B cell (primary cell): ENCODE results near the gene CACNA2D3. TPM values are rescaled to one million over a fixed set of nuclear protein-coding genes. Genes with fewer than 3 reads are reported as not detected.

Source experiments
- ATAC-seq: fragments of 200-7000 bp; cut with Tn5 transposase; one replicate; pipeline ENCODE4 v1.10.0; 2021; ENCODE audit warnings: low read depth, mild to moderate bottlenecking, moderate number of reproducible peaks, moderate library complexity
- CTCF ChIA-PET: fragments of 350-600 bp; sonication (Branson Sonifier 250); formaldehyde crosslinking; loops from one replicate; lab custom pipeline; 2021; ENCODE audit warnings: antibody characterized with exemption, inconsistent platforms; lab: Charles Lee
- POLR2A ChIA-PET: fragments of 350-600 bp; sonication (Branson Sonifier 250); formaldehyde crosslinking; loops from one replicate; lab custom pipeline; 2021; ENCODE audit warnings: antibody characterized with exemption; lab: Charles Lee
- DNase-seq: peaks from one replicate; pipeline ENCODE4 v3.0.0; 2013
- H2AFZ ChIP-seq: 2 replicates; pipeline ENCODE4 v1.6.1; 2012; ENCODE audit warnings: mild to moderate bottlenecking, low read depth, low read length; ENCODE audit not compliant: insufficient read depth, poor library complexity, severe bottlenecking
- H3K27ac ChIP-seq, 2 donors: 1 replicate in 1 of 2; 2 replicates in 1 of 2; pipeline ENCODE4 v1.5.1; 2012 to 2013; ENCODE audit warnings: low read length in 2 of 2, mild to moderate bottlenecking in 2 of 2, moderate library complexity in 1 of 2
- H3K27me3 ChIP-seq, 4 experiments: fragments of 200-600 bp in 1 of 4; sonication (generic) in 1 of 4; replicated peaks in 1 of 4; 1 replicate in 2 of 4; 2 replicates in 2 of 4; pipeline versions ENCODE4 v1.6.1 to v1.7.0; 2013 to 2016; ENCODE audit warnings: low read length in 3 of 4, mild to moderate bottlenecking in 2 of 4, mixed read lengths in 1 of 4, moderate library complexity in 1 of 4; ENCODE audit not compliant: insufficient read depth in 4 of 4, control insufficient read depth in 3 of 4; ENCODE audit errors: control extremely low read depth in 1 of 4
- H3K36me3 ChIP-seq, 2 experiments: replicated peaks in 1 of 2; 1 replicate in 1 of 2; 2 replicates in 1 of 2; pipeline versions ENCODE4 v1.6.1 to v1.7.1; 2013; ENCODE audit warnings: low read length in 1 of 2; ENCODE audit not compliant: insufficient read depth in 2 of 2, control insufficient read depth in 1 of 2; ENCODE audit errors: control extremely low read depth in 1 of 2, extremely low read depth in 1 of 2
- H3K4me1 ChIP-seq, 2 donors: fragments of 200-600 bp in 1 of 2; sonication (generic) in 1 of 2; 1 replicate in 1 of 2; 2 replicates in 1 of 2; pipeline versions ENCODE4 v1.5.1 to v1.6.1; 2013 to 2017; ENCODE audit warnings: low read length in 2 of 2; ENCODE audit not compliant: control insufficient read depth in 2 of 2, insufficient read depth in 2 of 2
- H3K4me2 ChIP-seq: replicated peaks from 2 replicates; pipeline ENCODE3; 2012; ENCODE audit warnings: mild to moderate bottlenecking, low read depth, low read length; ENCODE audit not compliant: poor library complexity, severe bottlenecking
- H3K4me3 ChIP-seq, 5 experiments: fragments of 200-600 bp in 1 of 5; sonication (generic) in 1 of 5; 1 replicate in 3 of 5; 2 replicates in 2 of 5; pipeline versions ENCODE4 v1.5.1 to v1.7.0; 2011 to 2016; ENCODE audit warnings: low read length in 4 of 5, mild to moderate bottlenecking in 4 of 5, low read depth in 2 of 5, control low read depth in 1 of 5, moderate library complexity in 1 of 5; ENCODE audit not compliant: insufficient read depth in 1 of 5; ENCODE audit errors: control extremely low read depth in 1 of 5, extremely low read depth in 1 of 5
- H3K79me2 ChIP-seq: fragments of 200-600 bp; sonication (generic); one replicate; pipeline ENCODE4 v1.6.0; 2016; ENCODE audit warnings: low read length; ENCODE audit not compliant: control insufficient read depth, insufficient read depth
- H3K9ac ChIP-seq: fragments of 200-600 bp; sonication (generic); 2 replicates; pipeline ENCODE4 v1.6.1; 2017; ENCODE audit warnings: mild to moderate bottlenecking, low read length, moderate library complexity
- H3K9me3 ChIP-seq, 3 donors: one replicate each; pipeline versions ENCODE4 v1.6.1 to v1.7.1; 2013; ENCODE audit warnings: low read length in 2 of 3; ENCODE audit not compliant: control insufficient read depth in 2 of 3, insufficient read depth in 1 of 3; ENCODE audit errors: control extremely low read depth in 1 of 3
- H4K20me1 ChIP-seq: 2 replicates; pipeline ENCODE4 v1.6.0; 2012; ENCODE audit warnings: mild to moderate bottlenecking, low read length; ENCODE audit not compliant: insufficient read depth, control insufficient read depth, poor library complexity, severe bottlenecking
- H3K27ac Mint-ChIP-seq: one replicate; pipeline ENCODE4 v1.8.0; 2021; ENCODE audit warnings: mixed read lengths
- H3K27me3 Mint-ChIP-seq: one replicate; pipeline ENCODE4 v1.8.0; 2021; ENCODE audit warnings: mixed read lengths
- H3K4me1 Mint-ChIP-seq: one replicate; pipeline ENCODE4 v1.8.0; 2021; ENCODE audit warnings: mixed read lengths
- H3K4me3 Mint-ChIP-seq: one replicate; pipeline ENCODE4 v1.8.0; 2021; ENCODE audit warnings: mixed read lengths
- H3K9me3 Mint-ChIP-seq: one replicate; pipeline ENCODE4 v1.8.0; 2022; ENCODE audit warnings: mixed read lengths; ENCODE audit not compliant: insufficient read depth
- EZH2 ChIP-seq: IDR thresholded peaks from 2 replicates; pipeline ENCODE4 v1.6.1; 2012; ENCODE audit warnings: borderline replicate concordance, low read depth, mild to moderate bottlenecking, moderate library complexity, low read length; ENCODE audit not compliant: insufficient read depth, poor library complexity, severe bottlenecking
- WGBS: methylation state at CpG from one replicate; pipeline ENCODE4 v1.1.5; 2013; ENCODE audit warnings: missing lambda C conversion rate; ENCODE audit not compliant: insufficient coverage; 5-methylcytosine and 5-hydroxymethylcytosine counted together
- intact Hi-C: fragments of 100-400 bp; cut with micrococcal nuclease; formaldehyde crosslinking; loops from one replicate; pipeline ENCODE4 v1.10.0; 2022
- polyA plus RNA-seq: library from polyadenylated mRNA; depleted of rRNA; stranded (reverse); fragments of >200 nt; gene quantifications from 2 replicates; pipeline ENCODE4 v1.2.3, GENCODE V29; 2012
- total RNA-seq, 2 donors: library from RNA; stranded (reverse); fragments of 120-200 nt in 1 of 2; gene quantifications; 1 replicate in 1 of 2; 2 replicates in 1 of 2; pipeline versions ENCODE4 v1.2.3 to v1.2.4, GENCODE V29; 2013 to 2022
- TF ChIP-seq, protein P1 (sequence below): fragments of 200-600 bp; IDR thresholded peaks from one replicate; pipeline ENCODE4 v1.8.0; 2022; ENCODE audit warnings: antibody characterized with exemption, mild to moderate bottlenecking

CACNA2D3 gene
- total and polyA plus RNA-seq, 2 donors (not counting 1 experiment from before 2014, with no cell fraction given) = not detected

DNA sequence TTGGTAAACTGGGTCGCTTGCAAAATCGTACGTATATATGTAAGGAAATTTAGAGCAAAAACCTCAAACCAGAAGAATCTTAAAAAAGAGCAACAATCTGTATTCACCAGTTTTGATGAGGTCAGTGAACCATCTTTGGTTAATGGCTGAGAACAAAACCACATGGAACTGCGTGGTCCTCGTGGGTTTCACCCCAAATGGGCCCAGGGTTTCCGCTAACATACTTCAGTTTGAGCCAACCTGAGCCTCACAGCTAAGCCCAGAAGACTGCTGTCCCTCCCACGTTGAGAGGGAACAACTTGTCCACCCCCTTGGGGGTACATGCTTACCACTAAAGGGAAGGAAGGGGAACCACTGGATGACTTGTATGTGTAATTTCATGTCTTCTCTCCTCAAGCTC is 204.6 kb downstream of the CACNA2D3 start:
- Histone ChIP-seq H3K9ac (no peak overlapping the region), H3K27ac (no peak overlapping the region), H3K9me3 (no peaks in the 10 kb centered on the region), H4K20me1 (no peaks in the 10 kb centered on the region), H2AFZ (no peak overlapping the region), H3K27me3 (no peaks in the 10 kb centered on the region), H3K4me2 (no peak overlapping the region), H3K4me1 (no peaks in the 10 kb centered on the region), H3K36me3 (no peaks in the 10 kb centered on the region), H3K4me3 (no peak overlapping the region), H3K79me2 (no peaks in the 10 kb centered on the region)
- POLR2A ChIA-PET = no interaction called here
- DNase-seq (no peak), ATAC-seq (no peak)
- WGBS = 62% methylated on average over 3 of the region's 7 CpGs
- Mint-ChIP-seq H3K4me1 (no peaks in the 10 kb centered on the region), H3K9me3 (no peaks in the 10 kb centered on the region), H3K27me3 (peaks cover 2% of the 10 kb centered on the region), H3K4me3 (no peak overlapping the region), H3K27ac (no peak overlapping the region)
- TF ChIP-seq, protein P1, sequence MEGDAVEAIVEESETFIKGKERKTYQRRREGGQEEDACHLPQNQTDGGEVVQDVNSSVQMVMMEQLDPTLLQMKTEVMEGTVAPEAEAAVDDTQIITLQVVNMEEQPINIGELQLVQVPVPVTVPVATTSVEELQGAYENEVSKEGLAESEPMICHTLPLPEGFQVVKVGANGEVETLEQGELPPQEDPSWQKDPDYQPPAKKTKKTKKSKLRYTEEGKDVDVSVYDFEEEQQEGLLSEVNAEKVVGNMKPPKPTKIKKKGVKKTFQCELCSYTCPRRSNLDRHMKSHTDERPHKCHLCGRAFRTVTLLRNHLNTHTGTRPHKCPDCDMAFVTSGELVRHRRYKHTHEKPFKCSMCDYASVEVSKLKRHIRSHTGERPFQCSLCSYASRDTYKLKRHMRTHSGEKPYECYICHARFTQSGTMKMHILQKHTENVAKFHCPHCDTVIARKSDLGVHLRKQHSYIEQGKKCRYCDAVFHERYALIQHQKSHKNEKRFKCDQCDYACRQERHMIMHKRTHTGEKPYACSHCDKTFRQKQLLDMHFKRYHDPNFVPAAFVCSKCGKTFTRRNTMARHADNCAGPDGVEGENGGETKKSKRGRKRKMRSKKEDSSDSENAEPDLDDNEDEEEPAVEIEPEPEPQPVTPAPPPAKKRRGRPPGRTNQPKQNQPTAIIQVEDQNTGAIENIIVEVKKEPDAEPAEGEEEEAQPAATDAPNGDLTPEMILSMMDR = no peak
- no peak for TF ChIP-seq EZH2
- intact Hi-C loops = no loop called here
- CTCF ChIA-PET = no interaction called here

DNA sequence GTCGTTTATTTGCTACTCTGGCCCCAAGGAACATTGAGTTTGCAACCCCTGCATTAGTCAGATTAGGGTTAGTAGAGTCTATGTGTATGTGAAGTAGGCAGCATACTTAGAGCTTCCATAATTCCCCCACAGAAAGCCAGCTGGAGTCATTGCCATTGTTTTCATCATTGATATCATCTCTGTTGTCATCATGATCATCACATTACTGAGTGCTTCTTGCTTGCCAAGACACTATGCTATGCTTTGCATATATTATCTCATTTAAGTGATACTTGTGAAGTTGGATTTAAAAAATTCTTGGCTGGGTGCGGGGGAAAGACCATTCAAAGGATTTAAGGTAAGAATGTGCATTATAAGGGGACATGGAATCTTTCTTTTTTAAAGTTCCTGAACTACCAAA is 209.0 kb downstream of the CACNA2D3 start:
- no peak overlapping the region for H3K27ac Mint-ChIP-seq
- H2AFZ ChIP-seq = no peak overlapping the region

More for the DNA sequence above, 209.0 kb downstream of the CACNA2D3 start:
- ATAC-seq (no peak), DNase-seq (no peak)
- peaks cover 2% of the 10 kb centered on the region for H3K27me3 Mint-ChIP-seq
- Histone ChIP-seq H3K9me3 (no peaks in the 10 kb centered on the region), H3K4me1 (no peaks in the 10 kb centered on the region), H3K36me3 (no peaks in the 10 kb centered on the region), H3K4me3 (no peak overlapping the region), H3K79me2 (no peaks in the 10 kb centered on the region), H3K27ac (no peak overlapping the region), H3K9ac (no peak overlapping the region), H3K27me3 (no peaks in the 10 kb centered on the region), H4K20me1 (no peaks in the 10 kb centered on the region), H3K4me2 (no peak overlapping the region)
- TF ChIP-seq, protein P1 = no peak
- TF ChIP-seq EZH2 = no peak
- no peaks in the 10 kb centered on the region for H3K4me1 Mint-ChIP-seq
- WGBS = no CpG with 5 or more reads among the region's 2 CpGs
- H3K4me3 Mint-ChIP-seq = no peak overlapping the region
- POLR2A ChIA-PET = no interaction called here
- CTCF ChIA-PET = no interaction called here
- H3K9me3 Mint-ChIP-seq = no peaks in the 10 kb centered on the region
- intact Hi-C loops = no loop called here
